Activated T-cell treated with anti-CD3 and anti-CD28 coated beads for 1 hour (primary cell): ENCODE data around the gene NAPEPLD.
"Not testable (repeated sequence)": the region's sequence is repeated elsewhere in the genome, so short reads cannot be mapped to it uniquely, and the experiment has no call there.

Experiments
- DNase-seq: peaks from one replicate; pipeline ENCODE4 v3.0.0-alpha.2; 2020; ENCODE audit warnings: low read depth

NAPEPLD gene

GRCh38 chr7:103106703-103107070, 42.2 kb downstream of the NAPEPLD start:
- not testable (repeated sequence) for DNase-seq

GRCh38 chr7:103106005-103106702, 42.7 kb downstream of the NAPEPLD start:
- no peak for DNase-seq

- no peak for DNase-seq
Measured at GRCh38 chr7:103101543-103101942, 47.4 kb downstream of the NAPEPLD start.

GRCh38 chr7:103100348-103100747, 48.6 kb downstream of the NAPEPLD start:
- no peak for DNase-seq

- DNase-seq: no peak
Measured at GRCh38 chr7:103097041-103097440, 51.9 kb downstream of the NAPEPLD start.

- DNase-seq: not testable (repeated sequence)
Measured at GRCh38 chr7:103095558-103095957, 53.3 kb downstream of the NAPEPLD start.

GRCh38 chr7:103094102-103094501, 54.8 kb downstream of the NAPEPLD start:
- DNase-seq: no peak

GRCh38 chr7:103093429-103093828, 55.5 kb downstream of the NAPEPLD start:
- no peak for DNase-seq

- not testable (repeated sequence) for DNase-seq
Measured at GRCh38 chr7:103092321-103092720, 56.6 kb downstream of the NAPEPLD start.

- no peak for DNase-seq
Measured at GRCh38 chr7:103083210-103083609, 65.7 kb downstream of the NAPEPLD start.

- DNase-seq: no peak
Measured at GRCh38 chr7:103082497-103082896, 66.4 kb downstream of the NAPEPLD start.

- DNase-seq: no peak
Measured at GRCh38 chr7:103080923-103081322, 68.0 kb downstream of the NAPEPLD start.

- no peak for DNase-seq
Measured at GRCh38 chr7:103079836-103080235, 69.1 kb downstream of the NAPEPLD start.

- not testable (repeated sequence) for DNase-seq
Measured at GRCh38 chr7:103078226-103078625, 70.7 kb downstream of the NAPEPLD start.

- no peak for DNase-seq
Measured at GRCh38 chr7:103077318-103077717, 71.6 kb downstream of the NAPEPLD start.

GRCh38 chr7:103076764-103077163, 72.1 kb downstream of the NAPEPLD start:
- no peak for DNase-seq

- peak; percentile 50 for DNase-seq
Measured at GRCh38 chr7:103075337-103075918, 73.5 kb downstream of the NAPEPLD start.

- peak; percentile 85 for DNase-seq
Measured at GRCh38 chr7:103074519-103075336, 74.2 kb downstream of the NAPEPLD start, which contains the start of the genes ARMC10 and FBXL13. ARMC10 (plus strand) TSS chr7:103075140; CDS start chr7:103075273, 133 bp downstream. FBXL13 (minus strand) TSS chr7:103074796.

GRCh38 chr7:103073989-103074518, 74.8 kb downstream of the NAPEPLD start:
- DNase-seq: no peak

GRCh38 chr7:103071000-103071399, 77.9 kb downstream of the NAPEPLD start:
- no peak for DNase-seq

GRCh38 chr7:103068414-103069403, 80.2 kb downstream of the NAPEPLD start:
- no peak for DNase-seq
